Right lobe of liver (tissue), 6 donors: Measurements from ENCODE around the gene PADI2. TPM values are rescaled to one million over a fixed set of nuclear protein-coding genes. Genes with fewer than 3 reads are reported as not detected.

Experiments used
- ATAC-seq, 4 donors: fragments of 200-7000 bp; cut with Tn5 transposase; one replicate each; pipeline ENCODE4 v1.9.1; 2020; ENCODE audit warnings: mild to moderate bottlenecking in 4 of 4, moderate library complexity in 4 of 4
- DNase-seq, 3 donors: peaks; one replicate each; pipeline ENCODE4 v3.0.0-alpha.2; 2020
- H3K27ac ChIP-seq, 3 donors: fragments of 200-600 bp; one replicate each; pipeline ENCODE4 v1.8.0; 2022
- H3K27me3 ChIP-seq, 2 donors: fragments of 200-600 bp; one replicate each; pipeline ENCODE4 v1.8.0; 2022
- H3K36me3 ChIP-seq, 4 donors: fragments of 200-600 bp; sonication (generic) in 1 of 4; one replicate each; pipeline versions ENCODE4 v1.5.1 to v1.8.0; 2017 to 2022; ENCODE audit warnings: control low read depth in 1 of 4
- H3K4me1 ChIP-seq, 4 donors: fragments of 200-600 bp; sonication (generic) in 1 of 4; one replicate each; pipeline versions ENCODE4 v1.5.1 to v1.8.0; 2017 to 2022; ENCODE audit warnings: control low read depth in 1 of 4
- H3K4me3 ChIP-seq, 3 donors: fragments of 200-600 bp; one replicate each; pipeline ENCODE4 v1.8.0; 2022
- H3K9me3 ChIP-seq, 4 donors: fragments of 200-600 bp; sonication (generic) in 1 of 4; one replicate each; pipeline versions ENCODE4 v1.5.1 to v1.8.0; 2017 to 2022; ENCODE audit warnings: control low read depth in 1 of 4
- CTCF ChIP-seq, 4 donors: fragments of 200-600 bp in 3 of 4; fragments of 450-650 bp in 1 of 4; IDR thresholded peaks; one replicate each; pipeline versions ENCODE4 v1.5.1 to v1.8.0; 2016 to 2022; ENCODE audit warnings: antibody characterized with exemption in 4 of 4, mild to moderate bottlenecking in 2 of 4
- POLR2A ChIP-seq: fragments of 450-650 bp; IDR thresholded peaks from one replicate; pipeline ENCODE4 v1.6.1; 2017; ENCODE audit warnings: antibody characterized with exemption, mild to moderate bottlenecking
- WGBS: methylation state at CpG from one replicate; pipeline ENCODE4 v1.1.6; 2018; ENCODE audit warnings: low coverage, low lambda C conversion rate; ENCODE audit not compliant: insufficient coverage; ENCODE audit errors: missing lambda C conversion rate; 5-methylcytosine and 5-hydroxymethylcytosine counted together
- intact Hi-C, 2 donors: fragments of 100-400 bp; cut with DNase I; formaldehyde crosslinking; loops; one replicate each; pipeline versions ENCODE4 v1.11.2 to v1.14.1; 2022
- total RNA-seq, 6 experiments: library from RNA; depleted of rRNA in 2 of 6; stranded (reverse); fragments of >200 nt in 2 of 6; fragmentation: NEBNext Ultra II Directional in 3 of 6; extraction: Animal tissue kit (Norgen Biotek cat#: 25700) in 3 of 6; gene quantifications; one replicate each; pipeline versions ENCODE4 v1.1.0 to v1.2.4, GENCODE V29; 2016 to 2023
- donor health status: DM: no; HTN: yes; CAD: no.
- donor health status: DM: no; HTN: no; CAD: no.
- donor health status: DM: no; HTN: no; CAD: no.
- donor health status: DM: no; HTN: yes; CAD: no.
- donor health status: DM: no; HTN: yes; CAD: no.

PADI2 gene
- total RNA-seq, 6 experiments from 2014 or later, result 0.20 to 1.4 (median 0.78) TPM

GRCh38 chr1:17117451-17118265 lies 1.6 kb downstream of the PADI2 start:
- Histone ChIP-seq H3K9me3 (no peaks in the 10 kb centered on the region), H3K4me1 (no peaks in the 10 kb centered on the region), H3K4me3 (no peak overlapping the region), H3K27me3 (peaks cover 0 to 9% of the 10 kb centered on the region in 2 donors), H3K36me3 (no peaks in the 10 kb centered on the region), H3K27ac (no peak overlapping the region)
- intact Hi-C loops, result no loop called here
- DNase-seq (no peak), ATAC-seq (no peak)
- TF ChIP-seq POLR2A, result no peak
- no peak for TF ChIP-seq CTCF (IDR thresholded peaks at IDR 0.05)
- WGBS, result 58% methylated on average over 4 of the region's 16 CpGs

DNA sequence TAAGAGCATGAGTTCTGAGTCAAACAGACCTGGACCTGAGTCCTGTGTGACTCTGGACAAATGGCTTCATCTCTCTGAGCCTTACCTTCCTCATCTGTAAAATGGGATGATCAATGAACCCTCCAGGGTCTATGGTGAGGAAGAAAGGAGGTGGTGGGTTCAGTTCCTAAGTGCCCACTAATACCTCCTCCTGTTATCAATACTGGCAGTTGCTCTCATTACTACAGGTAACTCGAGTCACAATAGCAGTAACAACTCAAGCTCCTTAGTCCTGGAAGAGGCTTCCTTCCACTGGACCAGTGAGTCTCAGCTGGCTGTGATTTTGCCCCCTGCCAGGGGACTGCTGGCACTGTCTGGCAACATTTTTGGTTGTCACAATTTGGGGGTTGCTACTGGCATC lies 2.6 kb downstream of the PADI2 start:
- H3K4me3 ChIP-seq, result no peak overlapping the region
- no peaks in the 10 kb centered on the region for H3K36me3 ChIP-seq
- no peak for TF ChIP-seq CTCF (IDR thresholded peaks at IDR 0.05)
- TF ChIP-seq POLR2A, result no peak
- no peak for DNase-seq
- peaks cover 0 to 9% of the 10 kb centered on the region in 2 donors for H3K27me3 ChIP-seq
- intact Hi-C loops, result no loop called here
- H3K9me3 ChIP-seq, result no peaks in the 10 kb centered on the region
- H3K4me1 ChIP-seq, result no peaks in the 10 kb centered on the region
- WGBS, result 50% methylated on average over 1 of the region's 1 CpG
- no peak overlapping the region for H3K27ac ChIP-seq
- no peak for ATAC-seq

DNA sequence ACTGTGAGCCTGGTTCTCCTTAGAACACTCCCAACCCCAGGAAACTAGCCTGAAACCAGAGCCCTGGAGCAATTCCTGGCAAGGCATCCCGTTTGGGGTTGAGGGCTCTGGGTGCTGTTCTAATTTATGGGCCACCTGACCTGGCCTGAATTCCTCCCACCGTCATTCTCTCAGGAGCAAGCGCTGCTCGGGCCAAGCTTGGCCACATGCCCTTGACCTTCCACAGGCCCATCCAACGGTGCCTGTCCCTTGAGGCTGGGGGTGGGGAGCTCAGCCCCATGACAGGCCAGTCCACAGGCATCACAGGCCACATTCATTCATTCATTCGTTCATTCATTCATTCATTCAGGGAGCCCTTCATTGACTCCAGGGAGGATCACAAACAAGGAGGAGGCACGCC lies 5.3 kb downstream of the PADI2 start:
- intact Hi-C loops, result no loop called here
- H3K4me3 ChIP-seq, result no peak overlapping the region
- no peaks in the 10 kb centered on the region for H3K9me3 ChIP-seq
- H3K4me1 ChIP-seq, result no peaks in the 10 kb centered on the region
- WGBS, result 0% methylated on average over 2 of the region's 7 CpGs
- no peak overlapping the region for H3K27ac ChIP-seq
- H3K27me3 ChIP-seq, result peaks cover 0 to 9% of the 10 kb centered on the region in 2 donors
- H3K36me3 ChIP-seq, result no peaks in the 10 kb centered on the region
- ATAC-seq, result peak; percentile 23 to 62 (median 42)
- DNase-seq, result no peak
- TF ChIP-seq POLR2A (no peak), CTCF (IDR thresholded peaks at IDR 0.05) (no peak)

DNA sequence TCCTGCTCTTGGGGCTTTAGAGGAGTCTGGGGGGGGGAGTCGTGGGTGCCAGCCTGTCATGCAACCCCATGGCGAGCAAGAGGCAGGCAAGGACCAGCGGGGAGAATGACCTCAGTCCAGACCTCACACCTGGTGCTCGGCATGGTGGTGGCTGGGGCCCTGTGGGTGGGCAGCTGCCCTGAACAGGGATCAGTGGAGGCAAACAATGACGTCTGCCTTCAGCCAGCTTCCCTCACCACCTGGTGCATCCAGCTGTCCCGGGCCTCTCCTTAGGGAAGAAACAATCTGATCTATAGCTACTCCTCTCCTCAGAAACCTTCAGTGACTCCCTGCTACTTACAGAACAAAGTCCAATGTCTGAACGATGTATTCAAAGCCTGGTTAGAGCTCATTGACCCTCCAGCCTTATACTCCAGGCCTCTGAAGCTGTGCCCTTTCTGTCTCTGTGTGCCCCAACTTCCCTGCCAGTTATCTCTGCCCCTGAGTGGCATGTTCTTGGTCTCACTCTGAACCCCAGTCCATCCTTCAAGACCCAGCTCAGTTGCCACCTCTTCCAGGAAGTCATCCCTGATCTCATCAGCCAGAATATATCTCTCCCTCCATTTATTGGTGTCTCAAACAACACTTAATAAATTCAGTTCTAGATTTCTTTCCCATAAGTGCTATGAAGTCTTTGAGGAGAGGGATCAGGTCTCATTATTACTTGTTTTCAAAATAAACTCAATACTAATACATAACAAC lies 6.6 kb downstream of the PADI2 start:
- Histone ChIP-seq H3K4me3 (no peak overlapping the region), H3K9me3 (no peaks in the 10 kb centered on the region), H3K27ac (no peak overlapping the region), H3K4me1 (no peaks in the 10 kb centered on the region), H3K27me3 (no peaks in the 10 kb centered on the region), H3K36me3 (no peaks in the 10 kb centered on the region)
- DNase-seq (no peak), ATAC-seq (no peak)
- no peak for TF ChIP-seq CTCF (IDR thresholded peaks at IDR 0.05)
- no peak for TF ChIP-seq POLR2A
- 0% methylated on average over 1 of the region's 7 CpGs for WGBS
- intact Hi-C loops, result no loop called here
